Naive thymus-derived CD8-positive, alpha-beta T cell (primary cell): ENCODE measurements around the gene FXYD1. TPM values are rescaled to one million over a fixed set of nuclear protein-coding genes. Genes with fewer than 3 reads are reported as not detected.
"Not testable (repeated sequence)": the region's sequence is repeated elsewhere in the genome, so short reads cannot be mapped to it uniquely, and the experiment has no call there.

Source experiments
- ATAC-seq, 2 donors: fragments of 150-1000 bp; cut with Tn5 transposase in 1 of 2; sonication (Bioruptor Pico), chemical (Tn5 transposase) in 1 of 2; 1 replicate in 1 of 2; 2 replicates in 1 of 2; pipeline ENCODE4 v1.10.0; 2021; ENCODE audit warnings: mild to moderate bottlenecking in 2 of 2, moderate library complexity in 2 of 2
- POLR2A ChIA-PET: fragments of 350-600 bp; sonication (Branson Sonifier 250); formaldehyde crosslinking; loops from one replicate; lab custom pipeline; 2021; ENCODE audit warnings: antibody characterized with exemption; lab: Charles Lee
- DNase-seq, 10 donors: peaks; one replicate each; pipeline versions ENCODE4 v3.0.0 to v3.0.0-alpha.2; 2020 to 2022
- H3K27ac Mint-ChIP-seq, 10 donors: one replicate each; pipeline ENCODE4 v1.8.0; 2020 to 2022; ENCODE audit warnings: mild to moderate bottlenecking in 10 of 10, mixed read lengths in 10 of 10, moderate library complexity in 4 of 10, inconsistent platforms in 1 of 10
- H3K27me3 Mint-ChIP-seq, 5 donors: one replicate each; pipeline ENCODE4 v1.8.0; 2021 to 2022; ENCODE audit warnings: mixed read lengths in 5 of 5
- H3K36me3 Mint-ChIP-seq, 3 donors: one replicate each; pipeline ENCODE4 v1.8.0; 2020 to 2022; ENCODE audit warnings: mixed read lengths in 3 of 3, mild to moderate bottlenecking in 2 of 3, inconsistent platforms in 1 of 3
- H3K4me1 Mint-ChIP-seq, 4 donors: one replicate each; pipeline ENCODE4 v1.8.0; 2021 to 2022; ENCODE audit warnings: mixed read lengths in 4 of 4
- H3K4me3 Mint-ChIP-seq, 10 donors: one replicate each; pipeline ENCODE4 v1.8.0; 2020 to 2022; ENCODE audit warnings: mild to moderate bottlenecking in 10 of 10, mixed read lengths in 10 of 10, moderate library complexity in 6 of 10, inconsistent platforms in 1 of 10
- H3K9me3 Mint-ChIP-seq, 9 donors: one replicate each; pipeline ENCODE4 v1.8.0; 2020 to 2022; ENCODE audit warnings: mixed read lengths in 9 of 9, mild to moderate bottlenecking in 3 of 9, inconsistent platforms in 1 of 9, moderate library complexity in 1 of 9
- polyA plus RNA-seq, 3 donors: library from polyadenylated mRNA; unstranded; fragments of 300-500 nt; fragmentation: Illumina TruSeq; gene quantifications; one replicate each; pipeline ENCODE4 v1.2.3, GENCODE V29; 2021
- total RNA-seq, 8 experiments: library from RNA in 2 of 8; stranded (reverse) in 2 of 8; gene quantifications; one replicate each; pipeline ENCODE4 v1.2.3 and lab custom pipeline; 2021 to 2026

Gene FXYD1
- total and polyA plus RNA-seq, 5 experiments from 2014 or later: 0.77 to 1.1 (median 0.77) TPM; not detected in 2

DNA sequence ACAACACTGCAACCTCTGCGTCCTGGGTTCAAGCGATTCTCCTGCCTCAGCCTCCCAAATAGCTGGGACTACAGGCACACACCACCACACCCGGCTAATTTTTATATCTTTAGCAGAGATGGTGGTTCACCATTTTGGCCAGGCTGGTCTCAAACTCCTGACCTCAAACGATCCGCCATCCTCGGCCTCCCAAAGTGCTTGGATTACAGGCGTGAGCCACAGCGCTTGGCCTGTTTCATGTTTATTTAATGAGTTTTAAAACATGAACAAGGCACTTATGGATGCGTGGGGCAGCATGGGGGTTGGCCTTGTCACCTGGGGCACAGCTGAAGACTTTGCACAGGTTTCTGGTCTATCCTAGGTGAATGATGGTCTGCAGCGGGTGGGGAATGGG is 14.5 kb downstream of the FXYD1 start:
- H3K36me3 Mint-ChIP-seq: peaks cover 2 to 22% (median 7%) of the 10 kb centered on the region in 3 donors
- not testable (repeated sequence) for H3K27me3 Mint-ChIP-seq, ATAC-seq, H3K9me3 Mint-ChIP-seq, DNase-seq
- H3K4me1 Mint-ChIP-seq: peaks cover 30 to 56% (median 46%) of the 10 kb centered on the region in 4 donors
- peak overlapping the region; percentile 75 to 100 (median 100) for H3K4me3 Mint-ChIP-seq
- H3K27ac Mint-ChIP-seq: peak overlapping the region in 9 of 10 donors; percentile 35 to 100 (median 96)
- POLR2A ChIA-PET: interaction anchor here (0.6 to 4.6 kb wide), 9 partner anchors 10 to 138 kb away, joined by 3 to 77 read pairs (median 13); partner anchors contain the start of gene FXYD7

DNA sequence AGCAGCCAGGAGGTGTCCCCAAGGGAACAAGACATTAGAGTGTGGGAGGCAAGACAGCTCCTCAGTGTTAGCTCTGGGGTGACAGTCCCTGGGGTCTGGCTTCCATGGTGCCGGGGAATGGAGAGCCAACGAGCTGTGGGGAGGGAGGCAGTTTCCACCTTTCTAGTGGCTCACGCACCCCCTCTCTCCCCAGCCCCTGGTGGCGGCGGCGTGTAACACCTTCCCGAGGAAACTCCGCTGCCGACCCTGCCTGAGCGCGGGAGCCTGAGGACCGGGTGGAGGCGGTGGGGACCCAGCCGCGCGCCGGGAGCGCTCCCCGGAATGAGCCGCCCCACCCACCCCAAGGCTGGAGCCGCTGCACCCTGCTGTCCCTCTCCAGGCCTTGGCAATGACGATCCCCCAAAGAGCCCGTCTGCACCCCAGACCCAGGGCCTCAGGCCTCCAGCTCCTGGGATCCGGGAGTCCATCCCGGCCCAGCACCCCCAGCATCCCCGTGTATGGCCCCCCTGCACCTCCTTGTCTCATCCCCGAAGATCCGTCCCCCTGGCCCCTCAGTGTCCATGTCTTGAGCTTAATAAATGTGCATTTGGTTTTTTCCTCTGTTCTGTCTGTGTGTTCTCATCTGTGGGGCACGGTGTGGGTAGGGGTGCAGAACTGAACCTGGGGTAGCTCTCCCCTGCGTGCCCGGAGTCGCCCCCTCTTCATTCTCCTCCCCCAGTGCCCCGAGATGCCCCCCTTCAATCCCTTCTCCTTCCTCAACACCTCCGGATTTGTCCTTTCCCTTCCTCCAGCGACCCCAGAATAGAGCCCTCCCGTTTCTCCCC is 15.3 kb downstream of the FXYD1 start:
- H3K4me1 Mint-ChIP-seq: peaks cover 33 to 64% (median 53%) of the 10 kb centered on the region in 4 donors
- H3K27me3 Mint-ChIP-seq: no peaks in the 10 kb centered on the region
- H3K9me3 Mint-ChIP-seq: no peaks in the 10 kb centered on the region
- peak overlapping the region; percentile 94 to 100 (median 99) for H3K27ac Mint-ChIP-seq
- ATAC-seq (peak; percentile 66 to 70), DNase-seq (peak; percentile 57 to 85 (median 71))
- POLR2A ChIA-PET: interaction anchor here (0.5 to 4.6 kb wide), 19 partner anchors 9 to 166 kb away, joined by 3 to 77 read pairs (median 6); partner anchors contain the start of genes FXYD7 and USF2
- peaks cover 4 to 29% (median 12%) of the 10 kb centered on the region in 3 donors for H3K36me3 Mint-ChIP-seq
- peak overlapping the region; percentile 98 to 100 (median 100) for H3K4me3 Mint-ChIP-seq

DNA sequence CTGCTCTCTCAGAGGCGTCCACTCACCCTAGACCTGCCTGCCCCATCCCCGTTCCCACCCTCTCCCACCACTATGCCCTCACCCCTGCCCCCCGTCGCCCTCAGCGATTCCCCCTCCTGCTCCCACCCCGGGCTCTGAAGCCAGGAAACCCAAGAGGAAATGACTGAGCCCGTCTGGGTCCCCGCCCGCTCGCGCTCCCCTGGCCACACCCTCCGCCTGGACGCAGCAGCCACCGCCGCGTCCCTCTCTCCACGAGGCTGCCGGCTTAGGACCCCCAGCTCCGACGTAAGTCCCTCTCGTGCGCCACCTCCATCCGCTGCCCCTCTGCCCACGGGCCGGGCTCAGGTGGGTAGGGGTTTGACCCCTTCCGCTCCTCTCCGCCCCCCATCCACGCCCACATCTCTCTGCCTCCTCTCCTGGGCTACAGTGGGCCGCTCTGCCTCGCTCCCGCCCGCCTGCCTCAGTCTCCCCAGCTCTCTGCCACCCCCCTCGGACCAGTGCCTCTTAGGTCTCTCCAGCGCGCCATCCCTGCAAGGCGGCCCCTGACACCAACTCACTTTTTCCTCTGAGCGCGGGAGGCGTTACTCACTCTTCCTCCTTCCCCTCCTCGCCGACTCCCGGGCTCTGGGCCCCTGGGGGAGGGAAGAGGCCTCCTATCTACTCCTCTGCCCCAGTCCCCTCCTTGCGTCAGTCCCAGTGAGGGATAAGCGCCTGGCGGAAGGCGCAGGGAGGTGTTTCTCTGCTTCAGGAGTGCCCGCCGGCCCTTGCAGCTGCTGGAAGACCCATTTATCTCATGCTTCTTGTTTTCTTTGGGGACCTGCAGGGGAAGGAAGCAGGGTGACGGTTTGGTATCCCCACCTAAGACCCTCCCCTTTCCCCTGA is 16.1 kb downstream of the FXYD1 start, which contains the start of gene FXYD5:
FXYD5 (plus strand) TSS at position 211 of the 882 bp plus-strand sequence. CDS start 816 bp downstream, outside the sequence.
- peaks cover 4 to 38% (median 20%) of the 10 kb centered on the region in 3 donors for H3K36me3 Mint-ChIP-seq
- H3K27ac Mint-ChIP-seq: peak within 1 kb of the TSS; percentile 94 to 100 (median 99)

DNA sequence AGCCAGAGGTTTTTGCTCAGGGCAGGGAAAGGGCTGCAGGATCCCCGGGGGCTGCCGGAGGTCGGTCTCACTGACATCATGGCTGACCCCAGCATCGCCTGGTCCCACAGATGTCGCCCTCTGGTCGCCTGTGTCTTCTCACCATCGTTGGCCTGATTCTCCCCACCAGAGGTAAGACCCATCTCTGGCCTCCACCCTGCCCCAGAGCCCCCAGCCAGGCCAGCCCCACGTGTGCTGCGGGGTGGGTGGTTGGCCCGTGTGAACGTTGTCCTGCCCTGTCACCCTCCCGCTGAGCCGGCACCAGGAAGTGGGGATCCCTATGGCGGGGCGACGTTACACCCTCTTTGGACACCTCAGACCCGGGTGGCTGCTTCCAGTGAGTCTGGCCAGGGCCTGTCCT is 16.8 kb downstream of the FXYD1 start:
- Mint-ChIP-seq H3K9me3 (no peaks in the 10 kb centered on the region), H3K27ac (peak overlapping the region; percentile 94 to 100 (median 99)), H3K4me3 (peak overlapping the region; percentile 98 to 100 (median 100)), H3K36me3 (peaks cover 4 to 45% (median 24%) of the 10 kb centered on the region in 3 donors), H3K4me1 (peaks cover 32 to 72% (median 60%) of the 10 kb centered on the region in 4 donors), H3K27me3 (no peaks in the 10 kb centered on the region)
- DNase-seq (peak in 2 of 10 donors; percentile 20 to 22), ATAC-seq (peak in 1 of 2 donors; percentile 26)
- POLR2A ChIA-PET: interaction anchor here (0.8 to 4.6 kb wide), 9 partner anchors 8 to 110 kb away, joined by 3 to 77 read pairs (median 9); partner anchors contain the start of gene FXYD7

More for the DNA sequence above, 16.1 kb downstream of the FXYD1 start, which contains the start of gene FXYD5:
- POLR2A ChIA-PET: interaction anchor here (0.5 to 4.6 kb wide), 20 partner anchors 8 to 299 kb away, joined by 3 to 77 read pairs (median 6); partner anchors contain the start of genes FXYD7 and USF2
- H3K4me3 Mint-ChIP-seq: peak within 1 kb of the TSS; percentile 98 to 100 (median 100)
- DNase-seq (peak; percentile 59 to 83 (median 64)), ATAC-seq (peak; percentile 73 to 77)
- H3K9me3 Mint-ChIP-seq: no peaks in the 10 kb centered on the region
- H3K27me3 Mint-ChIP-seq: no peaks in the 10 kb centered on the region
- peaks cover 33 to 72% (median 60%) of the 10 kb centered on the region in 4 donors for H3K4me1 Mint-ChIP-seq

DNA sequence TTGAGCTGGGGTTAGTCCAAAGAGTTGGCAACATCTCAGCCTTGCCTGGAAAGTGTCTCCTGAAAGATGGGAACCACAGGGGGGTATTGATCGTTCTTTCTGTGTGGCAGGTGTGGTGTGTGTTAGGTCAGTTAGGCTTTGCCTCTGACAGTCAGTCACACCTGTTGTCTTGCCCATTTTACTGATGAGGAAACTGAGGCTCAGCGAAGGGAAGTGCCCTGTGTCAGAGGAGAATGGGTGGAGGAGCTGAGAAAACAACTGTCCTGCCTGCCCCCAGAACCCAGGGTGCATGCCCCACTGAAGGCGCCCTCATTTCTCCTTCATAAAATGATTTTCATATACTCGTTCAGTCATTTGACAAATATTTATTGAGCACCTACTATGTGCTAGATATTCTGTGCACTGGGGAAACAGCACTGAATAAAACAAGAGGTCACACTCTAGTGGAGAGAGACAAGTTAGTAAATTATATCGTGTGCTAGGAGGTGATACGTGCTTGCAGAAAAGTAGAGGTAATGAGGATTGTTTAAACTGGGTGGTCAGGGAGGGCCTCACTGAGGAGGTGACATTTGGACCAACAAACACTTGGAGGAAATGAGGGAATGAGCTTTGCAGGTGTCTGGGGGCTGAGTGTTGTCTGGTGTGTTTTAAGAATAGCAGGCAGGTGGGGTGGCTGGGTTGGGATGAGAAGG is 17.5 kb downstream of the FXYD1 start:
- H3K4me1 Mint-ChIP-seq: peaks cover 31 to 73% (median 61%) of the 10 kb centered on the region in 4 donors
- ATAC-seq: no peak
- DNase-seq: no peak
- peak overlapping the region; percentile 88 to 100 (median 99) for H3K27ac Mint-ChIP-seq
- peak overlapping the region; percentile 98 to 100 (median 100) for H3K4me3 Mint-ChIP-seq
- peaks cover 4 to 52% (median 30%) of the 10 kb centered on the region in 3 donors for H3K36me3 Mint-ChIP-seq
- H3K27me3 Mint-ChIP-seq: no peaks in the 10 kb centered on the region
- H3K9me3 Mint-ChIP-seq: no peaks in the 10 kb centered on the region
- POLR2A ChIA-PET: interaction anchor here (0.8 to 3.6 kb wide), 5 partner anchors 10 to 56 kb away, joined by 3 to 77 read pairs (median 3); no protein-coding TSS in a partner anchor

DNA sequence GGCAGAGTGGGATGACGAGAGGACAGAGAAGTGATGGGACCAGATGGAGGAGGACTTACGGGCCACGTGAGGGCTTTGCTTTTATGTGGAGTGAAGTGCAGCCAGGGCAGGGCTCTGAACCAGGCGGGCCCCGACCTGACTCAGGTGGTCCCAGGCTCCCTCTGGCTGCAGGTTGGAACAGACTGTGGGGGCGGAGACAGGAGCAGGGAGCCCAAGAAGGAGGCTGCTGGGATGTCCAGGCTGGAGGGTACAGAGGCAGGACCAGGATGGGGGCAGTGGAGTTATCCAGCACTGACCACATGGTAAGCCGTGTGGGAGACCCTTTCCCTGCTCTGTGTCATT is 18.0 kb downstream of the FXYD1 start:
- no peaks in the 10 kb centered on the region for H3K27me3 Mint-ChIP-seq
- H3K4me1 Mint-ChIP-seq: peaks cover 31 to 78% (median 65%) of the 10 kb centered on the region in 4 donors
- H3K27ac Mint-ChIP-seq: peak overlapping the region; percentile 34 to 100 (median 99)
- H3K9me3 Mint-ChIP-seq: peaks cover 0 to 4% (median 0%) of the 10 kb centered on the region in 9 donors
- H3K36me3 Mint-ChIP-seq: peaks cover 9 to 57% (median 35%) of the 10 kb centered on the region in 3 donors
- DNase-seq: no peak
- POLR2A ChIA-PET: interaction anchor here (1.5 kb wide), 1 partner anchor 10 kb away, joined by 3 read pairs; no protein-coding TSS in a partner anchor
- no peak for ATAC-seq
- H3K4me3 Mint-ChIP-seq: peak overlapping the region; percentile 98 to 100 (median 100)

DNA sequence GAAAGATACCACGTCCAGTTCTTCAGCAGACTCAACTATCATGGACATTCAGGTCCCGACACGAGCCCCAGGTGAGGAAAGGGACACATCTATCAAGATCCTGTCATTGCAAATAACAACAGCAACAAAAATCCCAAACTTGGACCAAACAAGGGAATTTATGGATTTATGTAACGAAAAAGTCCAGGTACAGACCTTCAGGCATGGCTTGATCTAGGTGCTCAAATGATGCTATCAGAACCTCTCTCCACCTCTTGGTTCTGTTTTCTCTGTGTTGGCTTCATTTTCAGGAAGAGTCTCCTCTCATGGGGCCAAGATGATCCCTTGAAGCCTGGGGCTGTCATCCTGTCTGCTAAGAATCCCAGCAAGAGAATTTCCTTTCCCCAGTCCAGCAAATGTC is 18.8 kb downstream of the FXYD1 start:
- H3K27me3 Mint-ChIP-seq: no peaks in the 10 kb centered on the region
- peaks cover 35 to 76% (median 66%) of the 10 kb centered on the region in 4 donors for H3K4me1 Mint-ChIP-seq
- H3K4me3 Mint-ChIP-seq: peak overlapping the region in 7 of 10 donors; percentile 11 to 100 (median 55)
- ATAC-seq: no peak
- no peak for DNase-seq
- peaks cover 0 to 8% (median 3%) of the 10 kb centered on the region in 9 donors for H3K9me3 Mint-ChIP-seq
- peak overlapping the region in 8 of 10 donors; percentile 24 to 96 (median 82) for H3K27ac Mint-ChIP-seq
- H3K36me3 Mint-ChIP-seq: peaks cover 14 to 65% (median 43%) of the 10 kb centered on the region in 3 donors
- POLR2A ChIA-PET: interaction anchor here (0.9 kb wide), 1 partner anchor 12 kb away, joined by 3 read pairs; no protein-coding TSS in a partner anchor

DNA sequence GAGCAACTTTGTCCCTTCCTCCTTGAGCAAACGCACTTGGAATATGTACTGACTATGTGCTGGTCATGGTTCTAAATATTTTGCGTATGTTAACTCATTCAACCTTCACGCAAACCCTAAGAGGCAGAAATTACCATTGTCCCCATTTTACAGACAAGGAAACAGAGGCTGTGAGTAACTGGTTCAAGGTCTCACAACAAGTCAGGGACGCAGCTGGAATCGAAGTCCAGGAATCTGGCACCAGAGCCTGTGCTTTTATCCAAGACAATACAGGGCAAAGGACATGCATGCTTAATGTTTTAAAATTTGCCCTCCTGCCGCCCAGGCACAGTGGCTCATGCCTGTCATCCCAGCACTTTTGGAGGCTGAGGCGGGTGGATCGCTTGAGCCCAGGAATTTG is 21.0 kb downstream of the FXYD1 start:
- Mint-ChIP-seq H3K4me3 (peak overlapping the region in 2 of 10 donors; percentile 19 to 50), H3K27ac (peak overlapping the region in 6 of 10 donors; percentile 7 to 88 (median 70)), H3K4me1 (peaks cover 30 to 64% (median 62%) of the 10 kb centered on the region in 4 donors), H3K27me3 (no peaks in the 10 kb centered on the region), H3K36me3 (peaks cover 24 to 86% (median 65%) of the 10 kb centered on the region in 3 donors), H3K9me3 (peaks cover 0 to 12% (median 3%) of the 10 kb centered on the region in 9 donors)
- DNase-seq (peak in 1 of 10 donors; percentile 6), ATAC-seq (no peak)
- POLR2A ChIA-PET: interaction anchor here (1.2 to 1.4 kb wide), 2 partner anchors 20 to 47 kb away, joined by 3 to 4 read pairs; no protein-coding TSS in a partner anchor

DNA sequence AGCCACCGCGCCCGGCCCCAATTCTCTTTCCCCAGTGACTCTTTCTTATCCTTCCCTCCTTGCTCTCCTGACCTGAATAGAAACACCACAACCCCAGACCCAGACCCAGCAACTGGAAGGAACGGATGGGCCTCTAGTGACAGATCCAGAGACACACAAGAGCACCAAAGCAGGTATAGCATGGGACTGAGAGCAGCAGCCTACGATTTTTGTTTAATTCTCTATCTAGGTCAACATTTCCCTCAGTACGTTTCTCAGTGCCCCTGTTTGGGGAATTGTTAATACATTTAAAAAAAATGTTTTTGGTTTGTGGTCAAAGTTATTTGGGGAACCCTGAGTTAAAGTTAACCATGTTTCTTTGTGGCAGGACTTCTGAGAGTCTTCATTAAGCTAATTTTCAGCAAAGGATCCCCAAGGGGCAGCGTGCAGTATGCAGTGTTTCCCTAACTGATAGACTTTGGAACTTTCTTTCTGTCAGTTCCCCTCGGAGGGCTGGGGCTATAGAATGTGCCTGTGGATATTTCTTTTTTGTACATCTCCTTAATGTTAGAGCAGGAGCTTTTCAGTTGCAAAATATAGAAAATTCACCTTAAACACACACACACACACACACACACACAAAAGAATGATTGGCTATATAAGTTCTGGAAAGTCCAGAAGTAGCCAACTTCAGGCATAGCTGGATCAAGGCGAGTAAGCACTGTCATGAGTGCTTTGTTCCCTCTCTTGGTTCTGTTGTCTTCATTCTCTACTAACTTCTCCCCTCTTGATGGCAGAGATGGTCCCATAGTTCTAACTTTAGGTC is 22.2 kb downstream of the FXYD1 start:
- POLR2A ChIA-PET: interaction anchor here (0.8 to 1.3 kb wide), 4 partner anchors 11 to 43 kb away, joined by 3 to 4 read pairs (median 3); no protein-coding TSS in a partner anchor

DNA sequence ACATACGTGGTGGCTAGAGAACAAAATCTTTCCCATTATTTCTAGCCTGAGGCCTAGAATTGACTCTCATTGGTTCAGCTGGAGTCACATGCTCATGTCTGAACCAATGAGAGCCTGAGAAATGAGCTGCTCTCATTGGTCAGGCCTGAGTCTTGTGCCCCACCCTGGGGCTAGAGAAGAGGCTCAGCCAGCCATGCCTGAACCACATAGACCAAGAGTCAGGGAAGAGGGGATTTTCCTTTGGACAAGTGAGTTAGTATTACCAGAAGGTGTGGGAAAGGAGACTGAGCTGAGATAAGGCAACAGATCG is 22.8 kb downstream of the FXYD1 start:
- H3K9me3 Mint-ChIP-seq: peaks cover 0 to 22% (median 11%) of the 10 kb centered on the region in 9 donors
- ATAC-seq: no peak
- H3K4me3 Mint-ChIP-seq: no peak overlapping the region
- H3K36me3 Mint-ChIP-seq: peaks cover 38 to 97% (median 82%) of the 10 kb centered on the region in 3 donors
- DNase-seq: no peak
- no peaks in the 10 kb centered on the region for H3K27me3 Mint-ChIP-seq
- H3K27ac Mint-ChIP-seq: peak overlapping the region in 8 of 10 donors; percentile 31 to 89 (median 79)
- peaks cover 23 to 50% (median 49%) of the 10 kb centered on the region in 4 donors for H3K4me1 Mint-ChIP-seq
- POLR2A ChIA-PET: interaction anchor here (0.8 to 1.3 kb wide), 4 partner anchors 10 to 42 kb away, joined by 3 to 4 read pairs (median 3); no protein-coding TSS in a partner anchor

More for the DNA sequence above, 22.2 kb downstream of the FXYD1 start:
- H3K4me1 Mint-ChIP-seq: peaks cover 27 to 53% (median 52%) of the 10 kb centered on the region in 4 donors
- H3K4me3 Mint-ChIP-seq: peak overlapping the region in 2 of 10 donors; percentile 16 to 56
- no peaks in the 10 kb centered on the region for H3K27me3 Mint-ChIP-seq
- DNase-seq (peak in 1 of 10 donors; percentile 7), ATAC-seq (no peak)
- H3K27ac Mint-ChIP-seq: peak overlapping the region; percentile 53 to 90 (median 78)
- peaks cover 0 to 17% (median 7%) of the 10 kb centered on the region in 9 donors for H3K9me3 Mint-ChIP-seq
- H3K36me3 Mint-ChIP-seq: peaks cover 33 to 97% (median 77%) of the 10 kb centered on the region in 3 donors
